PFSK-1 (cell line): ENCODE data around the gene TMEM129.

Experiments used
- FOXP2 ChIP-seq: optimal IDR thresholded peaks from 2 replicates; pipeline ENCODE3; 2011; ENCODE audit warnings: borderline replicate concordance, control low read depth, inconsistent platforms; ENCODE audit not compliant: insufficient read depth; ENCODE audit errors: extremely low read length, extremely low read depth
- POLR2AphosphoS5 ChIP-seq: IDR thresholded peaks from 2 replicates; pipeline ENCODE4 v1.6.1; 2012; ENCODE audit warnings: low read depth, mild to moderate bottlenecking, control low read depth, low read length, moderate library complexity
- SIN3A ChIP-seq: IDR thresholded peaks from 2 replicates; pipeline ENCODE4 v1.6.1; 2012; ENCODE audit warnings: mild to moderate bottlenecking, low read length, moderate library complexity, borderline replicate concordance; ENCODE audit not compliant: insufficient read depth
- TAF1 ChIP-seq: IDR thresholded peaks from 2 replicates; pipeline ENCODE4 v1.6.1; 2012; ENCODE audit warnings: low read length, control low read depth, borderline replicate concordance; ENCODE audit not compliant: insufficient read depth

DNA sequence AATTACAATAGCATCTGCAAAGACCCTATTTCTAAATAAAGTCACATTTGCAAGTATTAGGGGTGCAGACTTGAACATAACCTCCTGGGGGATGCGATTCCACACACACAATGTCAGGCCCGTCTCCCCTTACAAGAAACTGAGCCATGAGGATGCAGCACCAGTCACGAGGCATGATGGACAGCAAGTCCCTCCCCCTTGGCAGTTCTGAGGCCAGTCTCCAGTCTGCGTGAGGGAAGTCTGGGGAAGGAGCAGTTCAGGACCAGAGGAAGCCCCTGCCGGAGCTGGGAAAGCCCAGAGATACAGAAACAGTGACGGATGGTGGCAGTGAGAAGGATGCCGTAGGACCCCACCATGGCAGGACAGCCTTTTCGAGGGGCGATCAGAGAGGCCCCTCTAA, 46.4 kb downstream of the TMEM129 start:
- no peak for TF ChIP-seq POLR2AphosphoS5
- TF ChIP-seq SIN3A, result no peak
- TF ChIP-seq TAF1, result no peak
- no peak for TF ChIP-seq FOXP2
